ENCODE measurements around the gene PRTFDC1.

Gene PRTFDC1

DNA sequence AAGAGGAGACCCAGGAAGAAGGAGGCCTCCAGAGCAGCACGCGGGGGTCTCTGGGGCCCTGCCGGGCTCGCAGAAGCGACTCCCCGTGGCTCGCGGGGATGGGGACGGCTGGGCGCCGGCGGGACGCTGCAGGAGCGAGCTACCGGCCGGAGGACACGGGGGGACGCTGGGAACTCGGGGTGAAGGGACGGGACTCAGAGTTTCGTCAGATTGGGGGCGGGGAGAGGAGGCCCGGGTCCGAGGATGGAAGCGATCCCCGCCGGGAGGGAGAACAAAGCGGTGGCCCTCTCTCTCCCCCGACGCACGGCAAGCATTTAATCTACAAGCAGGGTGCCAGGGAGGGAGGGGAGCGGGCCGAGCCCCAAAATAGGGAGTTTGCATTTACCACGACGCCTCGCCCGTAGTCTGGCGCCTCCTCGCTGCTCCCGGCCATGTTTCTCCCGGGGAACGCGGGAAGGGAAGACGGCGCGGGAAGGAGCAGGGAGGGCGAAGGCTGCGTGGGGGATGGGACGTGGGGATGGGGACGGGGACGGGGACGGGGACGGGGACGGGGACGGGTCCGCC lies at the start of gene PRTFDC1:
PRTFDC1 (minus strand) TSS at position 464 of the 564 bp plus-strand sequence; CDS start at position 433, 31 bp downstream.
- Mint-ChIP-seq H3K27me3 (no peaks in the 10 kb centered on the region), H3K36me3 (no peaks in the 10 kb centered on the region), H3K27ac (peak within 1 kb of the TSS; percentile 67), H3K4me3 (peak within 1 kb of the TSS; percentile 86), H3K9me3 (peaks cover 2% of the 10 kb centered on the region), H3K4me1 (peaks cover 7% of the 10 kb centered on the region)
- ATAC-seq (ENCODE audit: low read depth) (peak; percentile 58), DNase-seq (ENCODE audit: low spot score in 2 of 2) (peak; percentile 14 to 19)

DNA sequence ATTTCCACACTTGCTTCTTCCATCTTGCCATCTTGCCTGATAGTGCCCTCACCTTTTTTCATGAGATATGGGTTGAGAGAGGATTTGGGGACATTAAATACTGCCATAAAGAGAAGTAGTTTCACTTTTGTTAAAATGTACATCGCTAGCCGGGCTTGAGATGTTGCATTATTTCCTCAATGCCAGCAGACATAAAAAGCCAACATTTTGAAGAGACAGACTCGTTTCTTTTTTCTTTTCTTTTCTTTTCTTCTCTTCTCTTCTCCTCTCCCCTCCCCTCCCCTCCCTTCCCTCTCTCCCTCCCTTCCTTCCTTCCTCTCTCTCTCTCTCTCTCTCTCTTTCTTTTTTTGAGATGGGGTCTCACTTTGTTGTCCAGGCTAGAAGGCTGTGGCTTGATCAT lies 45.6 kb upstream of the PRTFDC1 start:
- no peaks in the 10 kb centered on the region for H3K4me1 Mint-ChIP-seq
- peaks cover 3% of the 10 kb centered on the region for H3K27me3 Mint-ChIP-seq
- H3K27ac Mint-ChIP-seq: no peak overlapping the region
- peaks cover 8% of the 10 kb centered on the region for H3K36me3 Mint-ChIP-seq
- ATAC-seq (ENCODE audit: low read depth): no peak
- peaks cover 10% of the 10 kb centered on the region for H3K9me3 Mint-ChIP-seq
- H3K4me3 Mint-ChIP-seq: no peak overlapping the region
- DNase-seq (ENCODE audit: low spot score in 2 of 2): no peak

DNA sequence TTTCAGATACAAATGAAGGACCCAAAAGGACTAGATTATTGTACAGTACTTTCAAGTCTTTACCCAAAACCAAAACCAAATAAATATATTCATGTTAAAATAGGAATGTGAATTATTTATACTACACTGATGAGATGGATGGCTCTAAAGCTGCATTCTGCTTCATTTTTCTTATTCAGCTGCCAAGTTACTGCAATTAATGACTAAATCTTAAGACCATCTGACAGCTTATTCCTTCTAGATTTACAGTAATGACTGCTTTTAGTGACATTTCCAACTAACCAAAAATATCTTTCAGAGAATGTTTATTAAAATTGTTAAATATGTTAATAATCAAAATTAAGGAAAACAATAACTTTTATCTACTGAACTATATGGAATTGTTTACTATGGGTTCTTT lies 42.7 kb upstream of the PRTFDC1 start:
- peaks cover 4% of the 10 kb centered on the region for H3K27me3 Mint-ChIP-seq
- peaks cover 2% of the 10 kb centered on the region for H3K36me3 Mint-ChIP-seq
- H3K27ac Mint-ChIP-seq: no peak overlapping the region
- no peak overlapping the region for H3K4me3 Mint-ChIP-seq
- ATAC-seq (ENCODE audit: low read depth): no peak
- no peaks in the 10 kb centered on the region for H3K4me1 Mint-ChIP-seq
- H3K9me3 Mint-ChIP-seq: peaks cover 1% of the 10 kb centered on the region
- DNase-seq (ENCODE audit: low spot score in 2 of 2): no peak

GRCh38 chr10:24993237-24993958 lies 41.0 kb upstream of the PRTFDC1 start:
- Mint-ChIP-seq H3K36me3 (peaks cover 2% of the 10 kb centered on the region), H3K4me1 (no peaks in the 10 kb centered on the region), H3K27ac (no peak overlapping the region), H3K4me3 (no peak overlapping the region), H3K9me3 (peaks cover 1% of the 10 kb centered on the region), H3K27me3 (peaks cover 4% of the 10 kb centered on the region)
- no peak for DNase-seq (ENCODE audit: low spot score in 2 of 2)
- ATAC-seq (ENCODE audit: low read depth): no peak

GRCh38 chr10:24992512-24993133 lies 40.2 kb upstream of the PRTFDC1 start:
- ATAC-seq (ENCODE audit: low read depth) (no peak), DNase-seq (ENCODE audit: low spot score in 2 of 2) (no peak)
- Mint-ChIP-seq H3K4me3 (no peak overlapping the region), H3K4me1 (peaks cover under 1% of the 10 kb centered on the region), H3K27me3 (peaks cover 3% of the 10 kb centered on the region), H3K9me3 (no peaks in the 10 kb centered on the region), H3K27ac (no peak overlapping the region), H3K36me3 (peaks cover 2% of the 10 kb centered on the region)

- H3K36me3 Mint-ChIP-seq: no peaks in the 10 kb centered on the region
- DNase-seq (ENCODE audit: low spot score in 2 of 2) (no peak), ATAC-seq (ENCODE audit: low read depth) (no peak)
- peaks cover 1% of the 10 kb centered on the region for H3K27me3 Mint-ChIP-seq
- no peaks in the 10 kb centered on the region for H3K9me3 Mint-ChIP-seq
- H3K4me3 Mint-ChIP-seq: no peak overlapping the region
- no peak overlapping the region for H3K27ac Mint-ChIP-seq
- H3K4me1 Mint-ChIP-seq: peaks cover 2% of the 10 kb centered on the region
These were observed 38.9 kb upstream of the PRTFDC1 start for GRCh38 chr10:24991298-24991697.

DNA sequence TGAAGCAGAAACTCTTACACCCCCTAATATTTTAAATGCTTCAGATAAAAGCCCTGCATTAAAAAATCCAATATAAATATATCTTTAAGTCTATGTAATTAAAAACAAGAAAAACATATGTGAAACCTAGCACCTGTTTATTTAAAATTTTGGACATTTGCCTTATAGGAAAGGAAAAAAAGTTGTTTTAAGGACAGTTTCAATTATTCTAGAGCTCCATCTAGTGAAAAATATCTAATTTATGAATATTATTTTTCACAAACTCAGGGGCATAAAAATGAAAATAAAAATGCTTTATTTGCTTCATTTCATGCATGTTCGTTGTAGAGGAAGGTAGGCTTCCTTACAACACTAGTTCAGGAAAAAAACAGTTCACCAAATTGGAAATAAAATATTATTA lies 37.5 kb upstream of the PRTFDC1 start:
- Mint-ChIP-seq H3K36me3 (no peaks in the 10 kb centered on the region), H3K4me3 (no peak overlapping the region), H3K9me3 (no peaks in the 10 kb centered on the region), H3K4me1 (peaks cover 2% of the 10 kb centered on the region), H3K27me3 (peaks cover 1% of the 10 kb centered on the region), H3K27ac (no peak overlapping the region)
- no peak for DNase-seq (ENCODE audit: low spot score in 2 of 2)
- no peak for ATAC-seq (ENCODE audit: low read depth)

GRCh38 chr10:24988831-24989640 lies 36.6 kb upstream of the PRTFDC1 start:
- Mint-ChIP-seq H3K27ac (no peak overlapping the region), H3K4me1 (peaks cover 2% of the 10 kb centered on the region), H3K27me3 (peaks cover 1% of the 10 kb centered on the region), H3K4me3 (no peak overlapping the region), H3K36me3 (no peaks in the 10 kb centered on the region), H3K9me3 (no peaks in the 10 kb centered on the region)
- DNase-seq (ENCODE audit: low spot score in 2 of 2) (no peak), ATAC-seq (ENCODE audit: low read depth) (no peak)

DNA sequence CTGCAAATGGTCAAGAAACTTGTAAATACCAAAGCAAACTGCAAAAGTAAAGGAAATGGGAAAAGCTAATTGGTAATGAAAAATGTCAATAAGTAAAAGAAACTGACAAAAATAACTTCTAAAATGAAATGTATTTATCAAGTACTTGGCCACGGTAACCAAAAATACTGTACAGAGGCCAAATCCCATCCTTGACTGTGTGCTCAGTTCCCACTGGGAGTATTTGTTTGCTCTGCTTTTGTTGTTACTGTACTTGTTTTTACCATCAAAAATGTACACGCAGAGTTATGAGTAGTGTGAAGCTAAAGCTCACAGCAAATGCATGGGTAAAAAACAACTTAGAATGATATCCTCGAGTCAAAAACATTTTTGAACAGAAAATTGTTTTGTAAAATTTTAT lies 32.5 kb upstream of the PRTFDC1 start:
- peaks cover 5% of the 10 kb centered on the region for H3K4me1 Mint-ChIP-seq
- H3K27me3 Mint-ChIP-seq: no peaks in the 10 kb centered on the region
- H3K27ac Mint-ChIP-seq: no peak overlapping the region
- no peak overlapping the region for H3K4me3 Mint-ChIP-seq
- DNase-seq (ENCODE audit: low spot score in 2 of 2): no peak
- ATAC-seq (ENCODE audit: low read depth): no peak
- no peaks in the 10 kb centered on the region for H3K36me3 Mint-ChIP-seq
- H3K9me3 Mint-ChIP-seq: no peaks in the 10 kb centered on the region

- Mint-ChIP-seq H3K4me3 (no peak overlapping the region), H3K4me1 (peaks cover 5% of the 10 kb centered on the region), H3K27me3 (no peaks in the 10 kb centered on the region), H3K27ac (no peak overlapping the region), H3K9me3 (no peaks in the 10 kb centered on the region), H3K36me3 (no peaks in the 10 kb centered on the region)
- ATAC-seq (ENCODE audit: low read depth) (no peak), DNase-seq (ENCODE audit: low spot score in 2 of 2) (no peak)
These were observed 31.5 kb upstream of the PRTFDC1 start for GRCh38 chr10:24983946-24984345.

- no peaks in the 10 kb centered on the region for H3K9me3 Mint-ChIP-seq
- no peak overlapping the region for H3K27ac Mint-ChIP-seq
- no peaks in the 10 kb centered on the region for H3K27me3 Mint-ChIP-seq
- ATAC-seq (ENCODE audit: low read depth) (no peak), DNase-seq (ENCODE audit: low spot score in 2 of 2) (no peak)
- H3K4me1 Mint-ChIP-seq: peaks cover 5% of the 10 kb centered on the region
- H3K36me3 Mint-ChIP-seq: no peaks in the 10 kb centered on the region
- no peak overlapping the region for H3K4me3 Mint-ChIP-seq
These were observed 30.7 kb upstream of the PRTFDC1 start for GRCh38 chr10:24983130-24983529.

- no peak for ATAC-seq (ENCODE audit: low read depth)
- Mint-ChIP-seq H3K27me3 (no peaks in the 10 kb centered on the region), H3K9me3 (no peaks in the 10 kb centered on the region), H3K36me3 (no peaks in the 10 kb centered on the region), H3K4me1 (peaks cover 4% of the 10 kb centered on the region), H3K4me3 (no peak overlapping the region), H3K27ac (no peak overlapping the region)
- DNase-seq (ENCODE audit: low spot score in 2 of 2): no peak
These were observed 30.1 kb upstream of the PRTFDC1 start for GRCh38 chr10:24982319-24983112.

GRCh38 chr10:24981161-24981710 lies 28.8 kb upstream of the PRTFDC1 start:
- Mint-ChIP-seq H3K4me1 (peaks cover 3% of the 10 kb centered on the region), H3K9me3 (no peaks in the 10 kb centered on the region), H3K36me3 (no peaks in the 10 kb centered on the region), H3K27me3 (no peaks in the 10 kb centered on the region), H3K4me3 (no peak overlapping the region), H3K27ac (no peak overlapping the region)
- DNase-seq (ENCODE audit: low spot score in 2 of 2): no peak
- no peak for ATAC-seq (ENCODE audit: low read depth)
